Loucy (cell line): Measurements from ENCODE around the gene CBX4.

Experiments used
- H2AFZ ChIP-seq: fragments of 200-600 bp; sonication (generic); 2 replicates; pipeline ENCODE4 v1.6.0; 2016; ENCODE audit warnings: antibody characterized with exemption, mild to moderate bottlenecking, low read length, moderate library complexity
- H3F3A ChIP-seq: fragments of 200-600 bp; 2 replicates; pipeline ENCODE4 v1.6.0; 2016; ENCODE audit warnings: antibody characterized with exemption, low read depth, mild to moderate bottlenecking
- H3K27me3 ChIP-seq: fragments of 200-600 bp; sonication (generic); 2 replicates; pipeline ENCODE4 v1.6.1; 2014; ENCODE audit warnings: low read length, mild to moderate bottlenecking; ENCODE audit not compliant: insufficient read depth, poor library complexity, severe bottlenecking
- H3K36me3 ChIP-seq: fragments of 200-600 bp; sonication (generic); 2 replicates; pipeline ENCODE4 v1.6.1; 2016; ENCODE audit warnings: low read length; ENCODE audit not compliant: insufficient read depth
- H3K4me1 ChIP-seq: fragments of 200-600 bp; sonication (generic); 2 replicates; pipeline ENCODE4 v1.5.1; 2014; ENCODE audit warnings: low read length, mild to moderate bottlenecking; ENCODE audit not compliant: insufficient read depth, poor library complexity, severe bottlenecking
- H3K4me2 ChIP-seq: fragments of 200-600 bp; sonication (generic); 2 replicates; pipeline ENCODE4 v1.6.0; 2014; ENCODE audit warnings: antibody characterized with exemption, low read length, low read depth, mild to moderate bottlenecking; ENCODE audit not compliant: poor library complexity, severe bottlenecking
- H3K4me3 ChIP-seq: fragments of 200-600 bp; sonication (generic); 2 replicates; pipeline ENCODE4 v1.5.1; 2014; ENCODE audit warnings: low read length, mild to moderate bottlenecking, mixed read lengths; ENCODE audit not compliant: poor library complexity, severe bottlenecking
- H3K79me2 ChIP-seq: fragments of 200-600 bp; sonication (generic); 2 replicates; pipeline ENCODE4 v1.6.1; 2014; ENCODE audit warnings: low read length; ENCODE audit not compliant: insufficient read depth
- H3K9ac ChIP-seq: fragments of 200-600 bp; sonication (generic); 2 replicates; pipeline ENCODE4 v1.6.0; 2014; ENCODE audit warnings: mild to moderate bottlenecking, low read depth, low read length, moderate library complexity; ENCODE audit not compliant: poor library complexity, severe bottlenecking
- H3K9me2 ChIP-seq: fragments of 200-600 bp; sonication (generic); replicated peaks from 2 replicates; pipeline ENCODE4 v1.6.1; 2016; ENCODE audit warnings: low read depth, low read length, mixed read lengths
- H3K9me3 ChIP-seq: fragments of 200-600 bp; sonication (generic); 2 replicates; pipeline ENCODE4 v1.6.1; 2014; ENCODE audit warnings: mild to moderate bottlenecking, antibody characterized with exemption, low read length, low read depth; ENCODE audit not compliant: insufficient read depth
- H4K20me1 ChIP-seq: fragments of 200-600 bp; sonication (generic); 2 replicates; pipeline ENCODE4 v1.6.0; 2014; ENCODE audit warnings: antibody characterized with exemption, low read length, mild to moderate bottlenecking; ENCODE audit not compliant: insufficient read depth, poor library complexity, severe bottlenecking
- EZH2phosphoT487 ChIP-seq: fragments of 200-600 bp; IDR thresholded peaks from 2 replicates; pipeline ENCODE4 v1.6.1; 2018; ENCODE audit warnings: antibody characterized with exemption, mild to moderate bottlenecking, moderate library complexity, borderline replicate concordance
- TF ChIP-seq, protein P1 (sequence below): fragments of 200-600 bp; sonication (generic); conservative IDR thresholded peaks from 2 replicates; pipeline ENCODE4 v1.5.1; 2014; ENCODE audit warnings: mild to moderate bottlenecking, antibody characterized with exemption, low read length

CBX4 gene

DNA sequence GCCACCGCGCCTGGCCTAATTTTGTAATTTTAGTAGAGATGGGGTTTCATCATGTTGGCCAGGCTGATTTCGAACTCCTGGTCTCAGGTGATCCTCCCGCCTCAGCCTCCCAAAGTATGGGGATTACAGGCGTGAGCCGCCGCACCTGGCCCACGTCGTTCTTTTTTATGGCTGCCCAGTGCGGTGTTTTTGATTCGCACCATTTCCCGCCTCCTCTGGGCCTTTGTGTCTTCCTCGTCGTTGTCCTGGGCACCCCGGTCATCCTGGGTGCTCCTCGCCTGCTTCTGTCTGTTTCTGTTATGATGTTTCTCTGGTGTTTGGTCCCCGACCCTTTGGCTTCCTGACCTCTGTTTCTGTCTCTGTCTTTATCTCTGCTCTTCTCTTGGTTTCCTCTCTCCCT, 15.0 kb downstream of the CBX4 start:
- Histone ChIP-seq H3K4me2 (no peak overlapping the region), H3K9me2 (no peaks in the 10 kb centered on the region), H2AFZ (no peak overlapping the region), H4K20me1 (no peaks in the 10 kb centered on the region), H3F3A (no peaks in the 10 kb centered on the region), H3K9me3 (no peaks in the 10 kb centered on the region), H3K4me3 (no peak overlapping the region), H3K36me3 (no peaks in the 10 kb centered on the region), H3K27me3 (no peaks in the 10 kb centered on the region), H3K9ac (no peak overlapping the region), H3K79me2 (no peaks in the 10 kb centered on the region), H3K4me1 (peaks cover 12% of the 10 kb centered on the region)
- TF ChIP-seq EZH2phosphoT487: no peak
- TF ChIP-seq, protein P1, sequence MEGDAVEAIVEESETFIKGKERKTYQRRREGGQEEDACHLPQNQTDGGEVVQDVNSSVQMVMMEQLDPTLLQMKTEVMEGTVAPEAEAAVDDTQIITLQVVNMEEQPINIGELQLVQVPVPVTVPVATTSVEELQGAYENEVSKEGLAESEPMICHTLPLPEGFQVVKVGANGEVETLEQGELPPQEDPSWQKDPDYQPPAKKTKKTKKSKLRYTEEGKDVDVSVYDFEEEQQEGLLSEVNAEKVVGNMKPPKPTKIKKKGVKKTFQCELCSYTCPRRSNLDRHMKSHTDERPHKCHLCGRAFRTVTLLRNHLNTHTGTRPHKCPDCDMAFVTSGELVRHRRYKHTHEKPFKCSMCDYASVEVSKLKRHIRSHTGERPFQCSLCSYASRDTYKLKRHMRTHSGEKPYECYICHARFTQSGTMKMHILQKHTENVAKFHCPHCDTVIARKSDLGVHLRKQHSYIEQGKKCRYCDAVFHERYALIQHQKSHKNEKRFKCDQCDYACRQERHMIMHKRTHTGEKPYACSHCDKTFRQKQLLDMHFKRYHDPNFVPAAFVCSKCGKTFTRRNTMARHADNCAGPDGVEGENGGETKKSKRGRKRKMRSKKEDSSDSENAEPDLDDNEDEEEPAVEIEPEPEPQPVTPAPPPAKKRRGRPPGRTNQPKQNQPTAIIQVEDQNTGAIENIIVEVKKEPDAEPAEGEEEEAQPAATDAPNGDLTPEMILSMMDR: no peak

GRCh38 chr17:79822583-79823124, 16.6 kb downstream of the CBX4 start:
- Histone ChIP-seq H3K27me3 (no peaks in the 10 kb centered on the region), H3K79me2 (no peaks in the 10 kb centered on the region), H3K4me3 (no peak overlapping the region), H3K4me2 (no peak overlapping the region), H2AFZ (no peak overlapping the region), H3K9ac (no peak overlapping the region), H3K9me2 (no peaks in the 10 kb centered on the region), H3K36me3 (no peaks in the 10 kb centered on the region), H3K4me1 (no peaks in the 10 kb centered on the region), H4K20me1 (no peaks in the 10 kb centered on the region), H3K9me3 (no peaks in the 10 kb centered on the region), H3F3A (no peaks in the 10 kb centered on the region)
- TF ChIP-seq, protein P1: no peak
- no peak for TF ChIP-seq EZH2phosphoT487

DNA sequence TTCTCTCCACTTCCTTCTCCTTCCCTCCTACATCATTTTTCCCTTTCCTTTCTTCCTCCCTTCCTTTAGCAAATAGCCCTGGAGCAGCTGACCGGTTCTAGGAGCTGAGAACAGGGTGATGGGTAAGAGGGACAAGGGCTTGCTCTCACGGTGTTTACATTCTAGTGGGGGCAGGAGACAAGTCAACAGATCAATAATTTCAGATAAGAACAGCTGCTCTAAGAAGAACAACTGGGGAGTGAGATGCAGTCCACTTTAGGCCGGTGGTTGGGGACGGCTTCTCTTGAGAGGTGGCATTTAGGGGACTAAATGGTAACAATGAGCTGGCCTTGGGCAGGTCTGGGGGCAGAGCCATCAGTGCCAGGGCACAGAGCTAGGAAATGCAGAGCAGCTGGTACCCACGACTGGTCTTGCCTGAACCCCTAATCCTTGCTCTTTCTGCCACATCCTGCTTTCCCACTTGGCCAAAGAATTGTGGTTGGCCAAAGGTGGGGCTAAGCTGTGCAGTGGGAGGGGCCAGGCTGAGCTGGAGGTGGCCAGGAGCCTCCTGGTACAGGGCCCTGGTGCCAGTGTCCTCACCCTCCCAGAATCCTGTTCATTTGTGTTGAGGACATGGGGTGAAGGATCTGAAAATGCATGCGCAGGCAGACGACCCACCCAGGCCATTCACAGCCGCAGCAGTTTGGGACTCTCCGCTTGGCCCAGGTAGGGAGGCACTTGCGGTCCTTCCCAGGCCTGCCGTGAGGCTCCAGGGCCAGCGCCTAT, 17.7 kb downstream of the CBX4 start:
- H3K79me2 ChIP-seq: no peaks in the 10 kb centered on the region
- H3K4me1 ChIP-seq: no peaks in the 10 kb centered on the region
- H3K9me2 ChIP-seq: no peaks in the 10 kb centered on the region
- no peaks in the 10 kb centered on the region for H3K27me3 ChIP-seq
- no peak overlapping the region for H3K4me2 ChIP-seq
- H3K9ac ChIP-seq: no peak overlapping the region
- H3K9me3 ChIP-seq: no peaks in the 10 kb centered on the region
- H3K36me3 ChIP-seq: no peaks in the 10 kb centered on the region
- H3K4me3 ChIP-seq: no peak overlapping the region
- H4K20me1 ChIP-seq: no peaks in the 10 kb centered on the region
- no peak for TF ChIP-seq EZH2phosphoT487
- TF ChIP-seq, protein P1: no peak
- no peak overlapping the region for H2AFZ ChIP-seq
- H3F3A ChIP-seq: no peaks in the 10 kb centered on the region
